Vagina (tissue), 2 donors: ENCODE results near the gene SIGLEC1. TPM values are rescaled to one million over a fixed set of nuclear protein-coding genes. Genes with fewer than 3 reads are reported as not detected.

ENCODE experiments used
- DNase-seq, 2 donors: peaks; one replicate each; pipeline ENCODE4 v3.0.0-alpha.2; 2017; ENCODE audit errors: extremely low spot score in 2 of 2
- H3K27ac ChIP-seq: fragments of 200-600 bp; sonication (generic); one replicate; pipeline ENCODE4 v1.5.1; 2019
- H3K27me3 ChIP-seq: fragments of 200-600 bp; sonication (generic); one replicate; pipeline ENCODE4 v1.5.1; 2019
- H3K36me3 ChIP-seq, 2 donors: fragments of 200-600 bp; sonication (generic); one replicate each; pipeline ENCODE4 v1.5.1; 2017 to 2019
- H3K4me1 ChIP-seq: fragments of 200-600 bp; sonication (generic); one replicate; pipeline ENCODE4 v1.5.1; 2019
- H3K4me3 ChIP-seq, 2 donors: fragments of 200-600 bp; sonication (generic); 1 replicate in 1 of 2; 2 replicates in 1 of 2; pipeline ENCODE4 v1.5.1; 2016 to 2019
- H3K9me3 ChIP-seq: fragments of 200-600 bp; sonication (generic); one replicate; pipeline ENCODE4 v1.5.1; 2019
- CTCF ChIP-seq, 3 experiments: fragments of 450-650 bp in 2 of 3; fragments of 200-600 bp in 1 of 3; sonication (generic) in 1 of 3; IDR thresholded peaks; one replicate each; pipeline ENCODE4 v1.5.1; 2017 to 2019; ENCODE audit warnings: antibody characterized with exemption in 3 of 3, mild to moderate bottlenecking in 2 of 3, moderate library complexity in 2 of 3
- POLR2A ChIP-seq, 2 donors: fragments of 450-650 bp; IDR thresholded peaks; one replicate each; pipeline ENCODE4 v1.6.1; 2017; ENCODE audit warnings: antibody characterized with exemption in 2 of 2, mild to moderate bottlenecking in 2 of 2, moderate library complexity in 2 of 2
- POLR2AphosphoS5 ChIP-seq, 2 donors: sonication (generic); formaldehyde crosslinking; IDR thresholded peaks; one replicate each; pipeline ENCODE4 v1.9.0; 2017; ENCODE audit warnings: antibody characterized with exemption in 2 of 2, mild to moderate bottlenecking in 2 of 2, low read depth in 1 of 2; ENCODE audit not compliant: insufficient read depth in 1 of 2
- intact Hi-C: fragments of 100-400 bp; cut with DNase I; formaldehyde crosslinking; loops from one replicate; pipeline ENCODE4 v1.15.1; 2023
- total RNA-seq: library from RNA; depleted of rRNA; stranded (reverse); fragments of >200 nt; gene quantifications from one replicate; pipeline ENCODE4 v1.2.3, GENCODE V29; 2016

SIGLEC1 gene
- total RNA-seq, 1 donor from 2014 or later, result 8.8 TPM

DNA sequence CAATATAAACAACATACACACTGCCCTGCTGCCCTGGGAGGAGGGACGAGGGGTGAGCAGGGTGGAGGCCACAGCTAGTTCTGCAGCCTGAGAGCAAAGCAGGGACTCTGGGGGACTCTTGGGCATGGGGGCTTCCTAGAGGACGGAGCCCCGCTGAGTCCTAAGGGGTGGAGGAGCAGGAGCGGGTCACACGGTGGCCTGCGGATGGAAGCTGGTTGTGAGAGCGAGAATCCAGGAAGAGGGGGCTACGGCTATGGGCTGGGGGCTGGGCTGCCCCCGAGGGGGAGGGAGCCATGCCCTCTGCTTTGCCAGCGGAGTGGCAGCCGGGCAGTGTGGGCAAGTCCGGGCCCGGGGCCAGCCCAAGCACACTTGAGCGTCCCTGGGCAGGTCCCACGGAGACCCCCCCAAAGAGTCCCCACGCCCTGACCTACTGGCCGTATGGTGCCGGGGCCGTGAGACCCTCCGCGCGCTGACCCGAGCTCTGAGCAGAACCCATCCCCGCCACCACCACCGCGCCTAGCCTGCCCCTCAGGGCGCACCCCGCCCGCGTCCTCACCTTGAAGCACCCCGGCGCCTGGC is 31.0 kb downstream of the SIGLEC1 start:
- Histone ChIP-seq H3K36me3 (no peaks in the 10 kb centered on the region), H3K27me3 (no peaks in the 10 kb centered on the region), H3K27ac (peak overlapping the region; percentile 89), H3K4me3 (peak overlapping the region; percentile 57 to 74), H3K4me1 (peaks cover 41% of the 10 kb centered on the region), H3K9me3 (no peaks in the 10 kb centered on the region)
- DNase-seq, result no peak
- intact Hi-C loops, result no loop called here
- TF ChIP-seq POLR2AphosphoS5 (IDR thresholded peaks at IDR 0.05; ENCODE audit: insufficient read depth in 1 of 2, low read depth in 1 of 2), result no peak
- no peak for TF ChIP-seq POLR2A (IDR thresholded peaks at IDR 0.05)
- no peak for TF ChIP-seq CTCF (IDR thresholded peaks at IDR 0.05)

- Histone ChIP-seq H3K9me3 (no peaks in the 10 kb centered on the region), H3K27ac (peak overlapping the region; percentile 89), H3K27me3 (no peaks in the 10 kb centered on the region), H3K4me3 (peak overlapping the region; percentile 57 to 74), H3K36me3 (no peaks in the 10 kb centered on the region), H3K4me1 (peaks cover 41% of the 10 kb centered on the region)
- TF ChIP-seq POLR2A (IDR thresholded peaks at IDR 0.05) (no peak), POLR2AphosphoS5 (IDR thresholded peaks at IDR 0.05; ENCODE audit: insufficient read depth in 1 of 2, low read depth in 1 of 2) (no peak), CTCF (IDR thresholded peaks at IDR 0.05) (no peak)
- DNase-seq, result no peak
- intact Hi-C loops, result no loop called here
Measured at GRCh38 chr20:3680701-3681351, 31.6 kb downstream of the SIGLEC1 start.

- Histone ChIP-seq H3K9me3 (no peaks in the 10 kb centered on the region), H3K4me3 (peak overlapping the region; percentile 57 to 74), H3K27ac (peak overlapping the region; percentile 89), H3K27me3 (no peaks in the 10 kb centered on the region), H3K36me3 (no peaks in the 10 kb centered on the region), H3K4me1 (peaks cover 39% of the 10 kb centered on the region)
- TF ChIP-seq CTCF (IDR thresholded peaks at IDR 0.05) (no peak), POLR2A (IDR thresholded peaks at IDR 0.05) (peak in 1 of 2 donors; percentile 30), POLR2AphosphoS5 (IDR thresholded peaks at IDR 0.05; ENCODE audit: insufficient read depth in 1 of 2, low read depth in 1 of 2) (peak in 1 of 2 donors; percentile 79)
- DNase-seq, result no peak
- intact Hi-C loops, result loop anchor here (5.0 kb wide), 1 partner anchor 97 kb away; no protein-coding TSS in a partner anchor
Measured at GRCh38 chr20:3679749-3680700, 32.4 kb downstream of the SIGLEC1 start.

DNA sequence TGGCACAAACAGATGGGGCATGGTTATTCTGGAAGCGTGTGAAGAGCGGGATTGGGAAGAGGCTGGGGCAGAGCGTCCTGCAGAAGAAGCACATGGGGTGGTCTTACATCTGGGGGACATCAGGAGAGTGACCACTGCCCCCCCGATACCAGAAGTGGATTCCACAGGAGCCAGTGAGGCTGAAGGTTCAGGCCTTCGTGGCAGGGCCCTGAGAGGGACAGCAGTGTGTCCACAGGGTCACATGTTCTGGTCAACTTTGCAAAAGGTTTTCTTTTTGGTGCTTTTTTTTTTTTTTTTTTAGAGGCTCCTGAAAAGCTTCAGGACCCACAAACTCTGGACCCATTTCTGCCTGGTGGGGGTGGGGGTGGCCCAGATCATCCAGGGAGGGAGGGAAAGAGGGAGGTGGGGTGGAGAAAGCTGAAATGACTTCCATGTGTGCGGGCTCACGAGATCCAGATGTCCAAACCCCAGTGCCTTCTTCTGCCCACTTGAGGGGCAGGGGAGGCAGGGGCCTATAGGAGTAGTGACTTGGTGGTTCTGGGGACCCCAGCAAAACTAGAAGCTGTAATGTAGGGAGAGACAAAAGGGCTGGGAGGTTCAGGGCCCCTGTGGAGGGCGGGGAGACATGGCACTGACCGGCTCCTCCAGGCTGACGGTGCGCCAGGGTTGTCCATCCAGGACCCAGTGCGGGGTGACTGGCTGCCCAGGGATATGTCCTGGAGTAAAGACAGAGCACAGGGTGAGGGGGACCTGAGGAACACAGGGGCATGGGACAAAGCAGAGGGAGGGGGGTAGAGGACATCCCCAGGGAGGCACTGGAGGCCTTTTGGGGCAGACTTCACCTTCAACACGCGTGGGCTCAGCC is 33.3 kb downstream of the SIGLEC1 start:
- Histone ChIP-seq H3K27me3 (no peaks in the 10 kb centered on the region), H3K27ac (peak overlapping the region; percentile 89), H3K4me1 (peaks cover 39% of the 10 kb centered on the region), H3K4me3 (peak overlapping the region; percentile 57 to 74), H3K36me3 (no peaks in the 10 kb centered on the region), H3K9me3 (no peaks in the 10 kb centered on the region)
- no peak for DNase-seq
- intact Hi-C loops, result loop anchor here (5.0 kb wide), 1 partner anchor 98 kb away; no protein-coding TSS in a partner anchor
- TF ChIP-seq CTCF (IDR thresholded peaks at IDR 0.05) (no peak), POLR2AphosphoS5 (IDR thresholded peaks at IDR 0.05; ENCODE audit: insufficient read depth in 1 of 2, low read depth in 1 of 2) (no peak), POLR2A (IDR thresholded peaks at IDR 0.05) (no peak)
